Liver (tissue), 9 donors: ENCODE measurements around the gene DGCR6L. TPM values are rescaled to one million over a fixed set of nuclear protein-coding genes. Genes with fewer than 3 reads are reported as not detected.
"Not testable (repeated sequence)": the region's sequence is repeated elsewhere in the genome, so short reads cannot be mapped to it uniquely, and the experiment has no call there.

Experiments used
- DNase-seq: peaks from one replicate; pipeline ENCODE4 v3.0.0-alpha.2; 2017; ENCODE audit warnings: low spot score
- H3K27ac ChIP-seq, 2 donors: one replicate each; pipeline ENCODE4 v1.7.0; 2013; ENCODE audit warnings: inconsistent platforms in 2 of 2, low read length in 2 of 2, control low read depth in 1 of 2, low read depth in 1 of 2, mild to moderate bottlenecking in 1 of 2
- H3K27me3 ChIP-seq, 4 donors: one replicate each; pipeline versions ENCODE4 v1.6.1 to v1.7.0; 2013; ENCODE audit warnings: low read length in 3 of 4, inconsistent platforms in 1 of 4, mild to moderate bottlenecking in 1 of 4, moderate library complexity in 1 of 4; ENCODE audit not compliant: control insufficient read depth in 4 of 4, insufficient read depth in 4 of 4
- H3K36me3 ChIP-seq, 4 donors: one replicate each; pipeline versions ENCODE4 v1.6.1 to v1.7.0; 2013; ENCODE audit warnings: low read length in 3 of 4, mild to moderate bottlenecking in 3 of 4, low read depth in 1 of 4, moderate library complexity in 1 of 4; ENCODE audit not compliant: control insufficient read depth in 4 of 4, insufficient read depth in 3 of 4
- H3K4me1 ChIP-seq, 4 donors: one replicate each; pipeline versions ENCODE4 v1.6.1 to v1.7.0; 2013; ENCODE audit warnings: low read length in 3 of 4, mild to moderate bottlenecking in 3 of 4, moderate library complexity in 1 of 4; ENCODE audit not compliant: control insufficient read depth in 4 of 4, insufficient read depth in 4 of 4
- H3K4me3 ChIP-seq, 3 donors: one replicate each; pipeline versions ENCODE4 v1.6.1 to v1.7.0; 2013; ENCODE audit warnings: low read length in 3 of 3, control low read depth in 1 of 3, low read depth in 1 of 3, mild to moderate bottlenecking in 1 of 3
- H3K9ac ChIP-seq, 2 donors: one replicate each; pipeline ENCODE4 v1.7.0; 2013; ENCODE audit warnings: low read length in 2 of 2, mild to moderate bottlenecking in 2 of 2, moderate library complexity in 2 of 2, control low read depth in 1 of 2, low read depth in 1 of 2
- H3K9me3 ChIP-seq, 4 donors: one replicate each; pipeline versions ENCODE4 v1.6.1 to v1.7.0; 2013; ENCODE audit warnings: low read length in 3 of 4; ENCODE audit not compliant: control insufficient read depth in 4 of 4
- ATF3 ChIP-seq: IDR thresholded peaks from 2 replicates; pipeline ENCODE4 v1.6.1; 2016; ENCODE audit warnings: antibody characterized with exemption
- EGR1 ChIP-seq, 2 donors: IDR thresholded peaks; 2 replicates each; pipeline ENCODE4 v1.6.1; 2016 to 2018; ENCODE audit warnings: antibody characterized with exemption in 2 of 2, low read depth in 2 of 2
- FOXA1 ChIP-seq: IDR thresholded peaks from 2 replicates; pipeline ENCODE4 v1.6.1; 2016; ENCODE audit warnings: antibody characterized with exemption
- FOXA2 ChIP-seq: IDR thresholded peaks from 2 replicates; pipeline ENCODE4 v1.6.1; 2016; ENCODE audit warnings: antibody characterized with exemption
- GABPA ChIP-seq, 2 donors: IDR thresholded peaks in 1 of 2; conservative IDR thresholded peaks in 1 of 2; 2 replicates each; pipeline ENCODE4 v1.6.1; 2016; ENCODE audit warnings: antibody characterized with exemption in 2 of 2, mild to moderate bottlenecking in 1 of 2, moderate library complexity in 1 of 2
- HNF4A ChIP-seq, 2 donors: conservative IDR thresholded peaks; 2 replicates each; pipeline ENCODE4 v1.6.1; 2016; ENCODE audit warnings: antibody characterized with exemption in 2 of 2, mild to moderate bottlenecking in 2 of 2
- REST ChIP-seq: IDR thresholded peaks from 2 replicates; pipeline ENCODE4 v1.6.1; 2016; ENCODE audit warnings: antibody characterized with exemption, mild to moderate bottlenecking
- RXRA ChIP-seq, 2 donors: IDR thresholded peaks; 2 replicates each; pipeline ENCODE4 v1.6.1; 2017 to 2018; ENCODE audit warnings: antibody characterized with exemption in 2 of 2, mild to moderate bottlenecking in 1 of 2
- TAF1 ChIP-seq: conservative IDR thresholded peaks from 2 replicates; pipeline ENCODE4 v1.6.1; 2016; ENCODE audit warnings: antibody characterized with exemption, mild to moderate bottlenecking
- YY1 ChIP-seq: IDR thresholded peaks from 2 replicates; pipeline ENCODE4 v1.6.1; 2016; ENCODE audit warnings: antibody characterized with exemption, mild to moderate bottlenecking
- ZBTB33 ChIP-seq: IDR thresholded peaks from 2 replicates; pipeline ENCODE4 v1.6.1; 2016; ENCODE audit warnings: antibody characterized with exemption
- WGBS: extraction: QIAGEN DNeasy Blood & Tissue Kit; methylation state at CpG from one replicate; pipeline ENCODE4 v1.1.7; 2013; 5-methylcytosine and 5-hydroxymethylcytosine counted together
- polyA plus RNA-seq, 2 donors: library from polyadenylated mRNA; stranded (reverse) in 1 of 2; unstranded in 1 of 2; fragments of 200-250 nt in 1 of 2; fragments of >200 nt in 1 of 2; fragmentation: Nextera tagmentation in 1 of 2; extraction: Ambion mirVana in 1 of 2; gene quantifications; one replicate each; pipeline versions ENCODE4 v1.2.1 to v1.2.3, GENCODE V29; 2013 to 2015
- total RNA-seq, 2 donors: library from RNA; depleted of rRNA; stranded (reverse); fragments of >200 nt; gene quantifications; one replicate each; pipeline ENCODE4 v1.2.3, GENCODE V29; 2014
- donor health status: healthy.
- donor health status: healthy.
- donor health status: healthy.
- donor health status: healthy.
- donor health status: healthy.

Gene DGCR6L
- total and polyA plus RNA-seq, 4 donors: 40.7 to 105 (median 73.5) TPM

- H3K27ac ChIP-seq: no peak overlapping the region
- 70% methylated on average over 14 of the region's 14 CpGs for WGBS
These were observed 7.3 kb downstream of the DGCR6L start for GRCh38 chr22:20312396-20313191.

GRCh38 chr22:20311249-20312062, 8.4 kb downstream of the DGCR6L start:
- 84% methylated on average over 17 of the region's 20 CpGs for whole genome bisulfite sequencing
- H3K36me3 ChIP-seq, H3K27ac ChIP-seq, H3K27me3 ChIP-seq, DNase-seq, H3K9ac ChIP-seq, H3K4me3 ChIP-seq, H3K9me3 ChIP-seq: not testable (repeated sequence)
- peaks cover 10 to 39% (median 30%) of the 10 kb centered on the region in 4 donors for H3K4me1 ChIP-seq

More at GRCh38 chr22:20312396-20313191, 7.3 kb downstream of the DGCR6L start:
- DNase-seq: no peak
- Histone ChIP-seq H3K9ac (no peak overlapping the region), H3K36me3 (peaks cover 0 to 3% (median 0%) of the 10 kb centered on the region in 4 donors), H3K9me3 (no peaks in the 10 kb centered on the region), H3K4me1 (peaks cover 10 to 50% (median 41%) of the 10 kb centered on the region in 4 donors), H3K4me3 (no peak overlapping the region), H3K27me3 (no peaks in the 10 kb centered on the region)
- TF ChIP-seq FOXA1: no peak
- TF ChIP-seq RXRA (IDR thresholded peaks at IDR 0.05): peak in 1 of 2 donors; percentile 20
- TF ChIP-seq YY1: no peak
- no peak for TF ChIP-seq ATF3
- no peak for TF ChIP-seq GABPA (IDR thresholded peaks at IDR 0.05 in 1 of 2, conservative IDR thresholded peaks at IDR 0.05 in 1 of 2)
- TF ChIP-seq REST: no peak
- TF ChIP-seq TAF1: no peak
- TF ChIP-seq HNF4A (conservative IDR thresholded peaks at IDR 0.05): peak in 1 of 2 donors; percentile 55
- TF ChIP-seq FOXA2: no peak
- TF ChIP-seq EGR1 (IDR thresholded peaks at IDR 0.05; ENCODE audit: low read depth in 2 of 2): no peak
- no peak for TF ChIP-seq ZBTB33

- WGBS: 95% methylated on average over 6 of the region's 6 CpGs
- H3K27ac ChIP-seq, H3K4me3 ChIP-seq, DNase-seq, H3K9me3 ChIP-seq, H3K9ac ChIP-seq, H3K27me3 ChIP-seq, H3K36me3 ChIP-seq: not testable (repeated sequence)
- H3K4me1 ChIP-seq: peaks cover 3 to 32% (median 26%) of the 10 kb centered on the region in 4 donors
These were observed 9.1 kb downstream of the DGCR6L start for GRCh38 chr22:20310773-20311172.

GRCh38 chr22:20310180-20310579, 9.7 kb downstream of the DGCR6L start:
- not testable (repeated sequence) for H3K4me3 ChIP-seq, DNase-seq, H3K9ac ChIP-seq, H3K36me3 ChIP-seq, H3K27ac ChIP-seq, H3K27me3 ChIP-seq, H3K9me3 ChIP-seq
- WGBS: 89% methylated on average over 6 of the region's 7 CpGs
- H3K4me1 ChIP-seq: peaks cover 1 to 26% (median 22%) of the 10 kb centered on the region in 4 donors
